GM18868 (cell line): ENCODE measurements around the gene DEF6.
"Not testable (repeated sequence)": the region's sequence is repeated elsewhere in the genome, so short reads cannot be mapped to it uniquely, and the experiment has no call there.

Source experiments
- ATAC-seq: cut with Tn5 transposase; IDR thresholded peaks from one replicate; pipeline ENCODE4 v1.9.1; 2021; ENCODE audit warnings: mild to moderate bottlenecking, moderate library complexity; ENCODE audit not compliant: unreplicated experiment

Gene DEF6

DNA sequence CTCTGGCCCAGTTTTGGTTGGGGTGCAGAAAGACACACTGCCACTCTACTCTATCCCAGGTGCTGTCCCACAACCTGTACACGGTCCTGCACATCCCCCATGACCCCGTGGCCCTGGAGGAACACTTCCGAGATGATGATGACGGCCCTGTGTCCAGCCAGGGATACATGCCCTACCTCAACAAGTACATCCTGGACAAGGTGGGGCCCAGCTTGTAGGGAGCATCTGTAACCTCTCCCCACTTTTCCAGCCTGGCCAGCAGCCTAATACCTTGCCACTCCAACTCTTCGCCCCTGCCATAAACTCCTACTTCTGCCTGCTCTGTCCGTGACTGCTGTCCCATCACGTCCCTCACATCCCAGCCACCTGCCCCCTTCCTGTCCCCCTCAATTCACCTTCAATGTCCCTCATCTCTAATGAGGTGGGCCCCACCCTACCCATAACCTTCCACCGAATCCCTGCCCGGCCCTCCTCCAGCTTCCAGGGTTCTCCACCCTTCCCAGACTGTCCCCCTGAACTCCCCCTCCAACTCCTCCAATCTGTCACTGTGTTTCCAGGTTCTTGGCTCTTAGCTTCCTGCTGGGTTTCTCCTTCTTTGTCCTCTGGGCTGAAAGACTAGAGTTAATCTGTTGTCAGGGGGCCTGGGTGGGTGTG lies 12.1 kb downstream of the DEF6 start:
- no peak for ATAC-seq

DNA sequence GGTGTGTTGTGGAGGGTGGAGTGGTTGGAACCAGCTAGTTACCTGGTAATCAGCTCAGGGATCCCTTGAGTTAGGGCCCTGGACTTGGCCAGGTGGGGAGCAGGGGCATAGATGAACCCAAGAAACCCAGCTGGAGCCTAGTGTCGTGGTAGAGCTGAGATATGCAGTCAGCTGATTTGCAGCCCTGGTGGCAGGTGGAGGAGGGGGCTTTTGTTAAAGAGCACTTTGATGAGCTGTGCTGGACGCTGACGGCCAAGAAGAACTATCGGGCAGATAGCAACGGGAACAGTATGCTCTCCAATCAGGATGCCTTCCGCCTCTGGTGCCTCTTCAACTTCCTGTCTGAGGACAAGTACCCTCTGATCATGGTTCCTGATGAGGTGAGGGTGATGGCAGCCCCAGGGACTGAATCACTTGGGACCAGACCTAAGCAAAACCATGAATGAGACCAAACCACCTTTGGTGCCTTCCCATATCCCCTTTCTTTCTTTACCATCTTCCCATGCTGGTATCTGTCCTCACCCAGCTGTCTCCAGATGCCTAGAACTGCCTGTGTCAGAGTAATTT lies 12.7 kb downstream of the DEF6 start:
- no peak for ATAC-seq

GRCh38 chr6:35311390-35312075 lies 13.9 kb downstream of the DEF6 start:
- no peak for ATAC-seq

DNA sequence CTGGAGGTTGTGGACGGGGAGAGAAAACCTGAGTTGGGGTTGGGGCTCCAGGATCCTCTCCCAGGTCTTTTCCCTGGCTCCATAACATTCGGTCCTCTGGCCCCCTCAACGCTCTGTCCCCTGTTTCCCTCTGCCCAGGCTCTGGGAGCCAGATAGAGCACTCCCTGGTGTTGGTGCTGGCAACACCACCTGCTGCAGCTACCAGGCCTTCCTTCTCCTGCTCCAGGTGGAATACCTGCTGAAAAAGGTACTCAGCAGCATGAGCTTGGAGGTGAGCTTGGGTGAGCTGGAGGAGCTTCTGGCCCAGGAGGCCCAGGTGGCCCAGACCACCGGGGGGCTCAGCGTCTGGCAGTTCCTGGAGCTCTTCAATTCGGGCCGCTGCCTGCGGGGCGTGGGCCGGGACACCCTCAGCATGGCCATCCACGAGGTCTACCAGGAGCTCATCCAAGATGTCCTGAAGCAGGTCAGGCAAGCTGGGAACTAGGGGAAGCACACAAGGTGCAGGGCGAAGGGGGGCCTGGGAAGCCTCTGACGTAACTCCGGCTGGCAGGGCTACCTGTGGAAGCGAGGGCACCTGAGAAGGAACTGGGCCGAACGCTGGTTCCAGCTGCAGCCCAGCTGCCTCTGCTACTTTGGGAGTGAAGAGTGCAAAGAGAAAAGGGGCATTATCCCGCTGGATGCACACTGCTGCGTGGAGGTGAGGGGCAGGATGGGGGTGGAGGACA lies 14.6 kb downstream of the DEF6 start:
- no peak for ATAC-seq

DNA sequence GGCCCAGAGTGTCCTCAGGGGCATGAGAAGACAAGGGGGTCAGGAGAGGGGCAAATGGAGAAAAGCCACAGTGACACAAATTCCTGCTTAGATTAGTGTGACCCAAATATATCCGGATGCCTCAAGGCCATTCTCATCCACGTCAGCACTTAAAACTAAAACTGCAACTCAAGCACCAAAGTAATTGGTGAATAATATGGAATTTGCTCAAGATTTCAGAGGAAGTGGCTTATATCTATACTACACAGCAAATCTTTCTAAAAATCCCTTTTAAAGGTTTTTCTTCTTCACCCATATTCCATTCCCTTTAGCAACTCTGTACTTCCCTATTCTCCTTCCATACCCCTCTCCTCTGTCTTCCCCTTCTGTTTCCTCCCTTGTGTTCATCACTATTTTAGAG lies 15.2 kb downstream of the DEF6 start:
- no peak for ATAC-seq

DNA sequence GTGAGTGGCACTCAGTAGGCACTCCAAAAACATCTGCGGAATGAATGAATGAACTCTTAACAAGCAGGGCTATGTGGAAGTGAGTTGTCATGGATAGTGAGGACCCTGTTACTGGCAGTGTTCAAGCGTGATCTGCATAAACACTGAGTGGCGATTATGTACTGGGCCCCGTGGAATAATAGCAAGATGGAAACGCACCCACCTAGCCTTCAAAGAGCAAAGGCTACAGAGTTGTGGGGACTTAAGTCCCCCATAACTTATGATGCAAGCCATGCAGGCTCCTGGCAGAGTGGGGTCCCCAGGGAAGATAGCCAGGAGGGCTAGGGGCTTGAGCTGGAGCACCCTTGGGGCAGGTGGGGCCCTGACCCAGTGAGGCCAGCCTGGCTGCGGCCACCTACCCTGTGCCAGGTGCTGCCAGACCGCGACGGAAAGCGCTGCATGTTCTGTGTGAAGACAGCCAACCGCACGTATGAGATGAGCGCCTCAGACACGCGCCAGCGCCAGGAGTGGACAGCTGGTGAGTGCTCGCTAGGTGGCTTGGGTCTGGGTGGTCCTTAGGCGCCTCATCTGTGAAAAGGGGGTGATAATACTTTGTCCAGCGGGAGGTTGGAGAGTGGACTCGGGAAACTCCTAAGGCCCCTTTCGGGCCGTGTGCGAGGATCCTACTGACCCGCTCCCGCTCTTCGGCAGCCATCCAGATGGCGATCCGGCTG lies 20.0 kb downstream of the DEF6 start:
- ATAC-seq: no peak

DNA sequence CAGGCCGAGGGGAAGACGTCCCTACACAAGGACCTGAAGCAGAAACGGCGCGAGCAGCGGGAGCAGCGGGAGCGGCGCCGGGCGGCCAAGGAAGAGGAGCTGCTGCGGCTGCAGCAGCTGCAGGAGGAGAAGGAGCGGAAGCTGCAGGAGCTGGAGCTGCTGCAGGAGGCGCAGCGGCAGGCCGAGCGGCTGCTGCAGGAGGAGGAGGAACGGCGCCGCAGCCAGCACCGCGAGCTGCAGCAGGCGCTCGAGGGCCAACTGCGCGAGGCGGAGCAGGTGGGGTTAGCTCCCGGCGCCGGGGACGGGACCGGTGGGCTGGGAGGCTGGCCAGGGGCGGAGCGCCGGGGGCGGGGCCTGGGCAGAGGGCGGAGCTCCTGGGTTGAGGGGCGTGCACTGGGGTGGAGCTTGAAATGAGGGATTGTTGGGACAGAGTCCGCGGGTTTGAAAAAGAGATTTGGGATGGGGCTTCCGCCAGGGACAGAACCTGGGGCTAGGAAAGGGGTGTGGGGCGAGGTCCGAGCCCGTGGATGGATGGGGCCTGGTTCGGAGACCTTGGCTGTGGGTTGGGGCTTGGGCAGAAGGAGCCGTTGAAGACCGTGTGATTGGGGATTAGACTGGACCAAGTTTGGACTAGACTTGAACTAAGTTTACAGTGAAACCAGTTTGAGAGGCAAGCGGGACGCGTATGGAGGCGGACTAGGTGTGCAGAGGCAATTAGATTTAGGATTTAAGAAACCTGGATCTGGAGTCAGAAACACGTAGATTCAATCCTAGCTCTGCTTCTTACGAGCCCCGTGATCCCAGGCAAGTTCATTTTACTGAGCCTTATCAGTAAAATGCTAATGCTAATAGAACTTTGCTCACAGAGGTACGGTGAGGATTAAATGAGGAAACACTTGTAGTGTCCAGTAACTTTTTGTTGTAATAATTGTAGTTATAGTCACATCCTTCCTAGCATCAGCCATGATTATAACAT lies 20.9 kb downstream of the DEF6 start:
- no peak for ATAC-seq

DNA sequence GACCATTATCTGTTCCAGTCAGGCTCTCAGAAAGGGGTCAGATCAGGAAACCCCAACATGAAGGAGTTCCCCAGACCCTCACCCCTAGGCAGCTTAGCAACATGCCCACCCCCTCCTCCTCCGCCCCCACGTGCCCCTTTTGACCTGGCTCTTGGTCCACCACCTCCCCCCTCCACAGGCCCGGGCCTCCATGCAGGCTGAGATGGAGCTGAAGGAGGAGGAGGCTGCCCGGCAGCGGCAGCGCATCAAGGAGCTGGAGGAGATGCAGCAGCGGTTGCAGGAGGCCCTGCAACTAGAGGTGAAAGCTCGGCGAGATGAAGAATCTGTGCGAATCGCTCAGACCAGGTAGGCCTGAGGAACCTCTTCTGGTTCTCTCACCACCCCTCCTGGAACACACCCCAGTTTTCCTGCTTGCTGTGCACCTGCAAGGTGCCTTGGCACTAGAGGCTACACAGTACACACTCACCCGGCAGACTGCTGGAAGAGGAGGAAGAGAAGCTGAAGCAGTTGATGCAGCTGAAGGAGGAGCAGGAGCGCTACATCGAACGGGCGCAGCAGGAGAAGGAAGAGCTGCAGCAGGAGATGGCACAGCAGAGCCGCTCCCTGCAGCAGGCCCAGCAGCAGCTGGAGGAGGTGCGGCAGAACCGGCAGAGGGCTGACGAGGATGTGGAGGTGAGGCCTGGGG lies 21.9 kb downstream of the DEF6 start:
- ATAC-seq: no peak

GRCh38 chr6:35320031-35320410 lies 22.4 kb downstream of the DEF6 start:
- no peak for ATAC-seq

- ATAC-seq: no peak
These were observed 23.5 kb downstream of the DEF6 start for GRCh38 chr6:35321091-35321490.

DNA sequence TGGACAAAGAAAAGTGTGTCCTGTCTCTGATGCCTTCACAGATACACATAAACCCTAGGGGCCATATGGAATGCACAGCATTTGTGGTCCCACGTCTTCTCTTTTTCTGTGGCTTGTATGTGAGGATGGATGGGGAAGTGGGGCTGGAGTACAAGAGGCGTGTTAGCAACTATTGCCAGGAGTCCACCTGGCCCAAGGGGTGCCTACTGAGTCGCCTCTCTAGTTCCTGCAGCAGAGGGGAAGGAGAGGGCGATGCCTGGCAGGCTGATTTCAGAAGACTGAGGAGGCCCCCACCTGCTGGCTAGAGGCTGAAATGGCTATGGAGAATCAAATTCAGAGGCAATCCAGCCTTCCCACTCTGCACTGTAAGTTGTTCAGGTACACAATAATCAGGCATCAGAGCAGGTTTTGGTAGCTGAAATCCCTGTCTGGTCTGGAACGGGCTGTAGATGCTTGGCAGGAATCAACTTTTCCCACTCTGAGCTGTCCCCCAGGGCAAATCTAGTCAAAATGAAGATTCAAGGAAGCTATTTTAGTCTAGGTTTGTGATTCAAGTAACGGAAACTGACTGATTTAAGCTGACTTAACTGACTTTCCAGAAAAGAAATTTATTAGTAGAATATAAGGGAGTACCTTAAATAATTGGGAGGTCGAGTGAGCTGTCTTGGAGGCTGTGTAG lies 29.9 kb downstream of the DEF6 start:
- ATAC-seq: no peak

- ATAC-seq: no peak
These were observed 30.6 kb downstream of the DEF6 start for GRCh38 chr6:35328108-35328723.

DNA sequence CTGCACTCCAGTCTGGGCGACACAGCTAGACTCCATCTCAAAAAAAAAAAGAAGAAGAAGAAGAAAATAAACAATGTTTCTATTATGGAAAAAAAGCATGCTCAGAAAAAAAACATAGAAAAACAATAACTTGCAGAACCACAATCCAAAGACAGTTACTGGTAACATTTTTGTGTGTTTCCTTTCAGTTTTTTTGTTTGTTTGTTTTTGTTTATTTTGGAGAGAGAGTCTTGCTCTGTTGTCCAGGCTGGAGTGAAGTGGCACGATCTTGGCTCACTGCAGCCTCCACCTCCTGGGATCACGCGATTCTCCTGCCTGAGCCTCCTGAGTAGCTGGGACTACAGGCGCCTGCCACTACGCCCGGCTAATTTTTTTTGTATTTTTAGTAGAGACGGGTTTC lies 31.3 kb downstream of the DEF6 start:
- not testable (repeated sequence) for ATAC-seq

DNA sequence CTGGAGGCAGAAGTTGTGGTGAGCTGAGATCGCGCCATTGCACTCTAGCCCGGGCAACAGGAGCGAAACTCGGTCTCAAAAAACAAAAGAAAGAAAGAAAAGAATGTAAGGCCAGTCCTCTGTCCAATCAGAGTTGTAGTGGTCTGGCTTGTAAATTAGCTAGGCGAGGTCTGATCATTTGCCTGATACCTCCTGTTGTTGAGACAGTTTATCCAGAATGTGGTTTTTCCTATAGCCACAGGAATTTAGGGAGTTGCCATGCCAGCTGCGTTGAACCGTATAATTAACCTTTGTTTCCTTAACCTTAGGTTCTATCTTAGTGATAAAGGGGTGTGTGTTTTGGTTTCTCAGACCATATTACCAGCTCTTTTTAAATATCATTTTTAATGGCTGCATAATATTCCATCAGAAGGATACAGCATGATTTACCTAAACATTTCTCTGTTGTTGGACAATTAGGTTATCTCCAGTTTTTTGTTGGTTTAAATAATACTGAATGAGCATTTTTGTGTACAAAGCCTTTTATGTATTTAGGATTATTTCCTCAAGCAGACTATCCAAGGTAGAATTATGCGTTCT lies 33.0 kb downstream of the DEF6 start:
- ATAC-seq: no peak

DNA sequence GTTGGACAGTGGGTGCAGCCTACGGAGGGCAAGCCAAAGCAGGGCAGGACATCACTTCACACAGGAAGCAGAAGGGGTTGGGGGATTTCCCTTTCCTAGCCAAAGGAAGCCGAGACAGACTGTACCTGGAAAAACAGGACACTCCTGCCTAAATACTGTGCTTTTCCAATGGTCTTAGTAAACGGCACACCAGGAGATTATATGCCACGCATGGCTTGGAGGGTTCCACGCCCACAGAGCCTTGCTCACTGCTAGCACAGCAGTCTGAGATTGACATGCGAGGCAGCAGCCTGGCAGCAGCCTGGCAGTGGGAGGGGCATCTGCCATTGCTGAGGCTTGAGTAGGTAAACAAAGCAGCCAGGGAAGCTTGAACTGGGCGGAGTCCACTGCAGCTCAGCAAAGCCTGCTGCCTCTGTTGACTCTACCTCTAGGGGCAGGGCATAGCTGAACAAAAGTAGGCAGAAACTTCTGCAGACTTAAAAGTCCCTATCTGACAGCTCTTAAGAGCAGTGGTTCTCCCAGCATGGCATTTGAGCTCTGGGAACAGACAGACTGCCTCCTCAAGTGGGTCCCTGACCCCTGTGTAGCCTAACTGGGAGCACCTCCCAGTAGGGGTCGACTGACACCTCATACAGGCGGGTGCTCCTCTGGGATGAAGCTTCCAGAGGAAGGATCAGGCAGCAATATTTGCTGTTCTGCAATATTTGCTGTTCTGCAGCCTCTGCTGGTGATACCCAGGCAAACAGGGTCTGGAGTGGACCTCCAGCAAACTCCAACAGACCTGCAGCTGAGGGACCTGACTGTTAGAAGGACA lies 34.7 kb downstream of the DEF6 start:
- ATAC-seq: not testable (repeated sequence)

GRCh38 chr6:35341557-35341956 lies 43.9 kb downstream of the DEF6 start:
- ATAC-seq: no peak
